GM12875 (cell line): ENCODE measurements around the gene ADISSP.

Experiments used
- H3K4me3 ChIP-seq: one replicate; pipeline ENCODE4 v1.5.1; 2011; ENCODE audit warnings: low read depth, low read length, control low read depth
- CTCF ChIP-seq: IDR thresholded peaks from 2 replicates; pipeline ENCODE4 v1.5.1; 2011; ENCODE audit warnings: low read depth, mild to moderate bottlenecking, control low read depth, inconsistent platforms, low read length, moderate library complexity, borderline replicate concordance; ENCODE audit not compliant: insufficient read depth

Gene ADISSP

DNA sequence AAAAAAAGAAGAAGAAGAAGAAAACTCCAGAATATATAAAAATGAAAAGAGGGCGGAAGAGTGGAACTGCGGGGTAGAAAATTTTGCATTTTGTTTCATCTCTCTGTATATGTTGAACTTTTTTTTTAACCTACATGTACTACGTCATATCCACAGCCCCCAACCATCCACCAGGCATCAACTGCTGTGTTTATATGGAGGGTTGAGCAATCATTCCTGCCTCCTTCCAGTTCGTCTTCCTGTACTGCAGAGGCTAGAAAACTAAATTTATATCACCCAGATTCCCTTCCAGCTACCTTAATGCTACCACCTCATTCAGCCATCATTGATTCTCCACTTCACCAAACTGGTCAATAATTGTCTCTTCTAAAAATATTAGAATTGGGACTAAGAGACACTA is 45.6 kb downstream of the ADISSP start:
- no peak for TF ChIP-seq CTCF
- no peak overlapping the region for H3K4me3 ChIP-seq

GRCh38 chr20:3720626-3721025 is 46.9 kb downstream of the ADISSP start:
- TF ChIP-seq CTCF, result no peak
- no peak overlapping the region for H3K4me3 ChIP-seq

DNA sequence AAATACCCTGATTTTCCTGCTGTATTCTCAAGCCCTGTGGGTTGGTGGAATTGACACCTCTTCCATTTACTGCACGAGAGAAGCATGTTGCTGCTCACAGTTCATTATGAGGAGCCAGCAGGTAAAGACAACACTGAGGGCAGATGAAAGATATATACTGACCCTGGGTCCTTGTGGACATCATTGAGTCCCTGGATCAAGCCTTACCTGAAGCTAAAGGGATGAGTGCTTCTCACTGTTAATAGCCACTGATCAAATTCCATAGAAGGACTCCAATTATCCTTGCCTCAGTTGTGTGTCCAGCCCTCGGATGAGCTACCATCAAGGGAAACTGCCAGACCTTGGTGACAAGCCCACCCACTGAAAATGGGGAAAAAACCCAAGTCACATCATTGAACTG is 47.5 kb downstream of the ADISSP start:
- TF ChIP-seq CTCF, result no peak
- H3K4me3 ChIP-seq, result no peak overlapping the region

- no peak overlapping the region for H3K4me3 ChIP-seq
- no peak for TF ChIP-seq CTCF
These were observed 48.5 kb downstream of the ADISSP start for GRCh38 chr20:3719046-3719445.

- peak; percentile 81 for TF ChIP-seq CTCF
- H3K4me3 ChIP-seq, result no peak overlapping the region
These were observed 51.2 kb downstream of the ADISSP start for GRCh38 chr20:3716195-3716834.

DNA sequence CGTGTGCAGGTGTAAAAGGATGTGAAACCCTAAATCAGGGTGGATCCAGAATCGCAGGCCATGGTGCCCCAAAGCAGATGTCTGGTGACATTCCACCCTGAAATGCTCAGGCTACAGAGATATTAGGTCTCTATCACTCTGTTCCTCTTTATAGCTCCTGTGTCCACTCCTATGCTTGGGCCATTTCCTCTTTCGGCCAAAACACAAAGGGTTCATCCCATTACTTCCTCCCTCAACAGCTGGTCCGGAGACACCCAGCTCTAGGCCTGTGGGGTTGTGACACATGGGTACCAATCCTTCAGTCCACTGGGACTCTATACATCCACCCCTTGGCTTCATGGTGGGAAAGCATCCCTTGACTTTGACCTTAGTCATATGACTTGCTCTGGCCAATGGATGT is 53.5 kb downstream of the ADISSP start:
- no peak overlapping the region for H3K4me3 ChIP-seq
- TF ChIP-seq CTCF, result no peak

GRCh38 chr20:3712279-3712873 is 55.2 kb downstream of the ADISSP start, which contains the start of gene SIGLEC1:
Gene SIGLEC1 (minus strand): TSS chr20:3712600. CDS start chr20:3707128, 5,472 bp downstream.
- no peak within 1 kb of the TSS for H3K4me3 ChIP-seq
- TF ChIP-seq CTCF, result no peak
